ENCODE data around the gene PAK2. TPM values are rescaled to one million over a fixed set of nuclear protein-coding genes. Genes with fewer than 3 reads are reported as not detected.
A peak's percentile ranks its signal among the peaks of the same experiment; 100 is the strongest.
"Not testable (repeated sequence)": the region's sequence is repeated elsewhere in the genome, so short reads cannot be mapped to it uniquely, and the experiment has no call there.

PAK2 gene
- total RNA-seq, 2 experiments from 2014 or later = 79.4 to 81.2 TPM

GRCh38 chr3:196736670-196737374 lies 2.8 kb upstream of the PAK2 start:
- H3K27ac Mint-ChIP-seq = peak overlapping the region; percentile 14
- ChIA-PET CTCF (interaction anchor here (1.6 kb wide), 1 partner anchor 19 kb away, joined by 5 read pairs; no protein-coding TSS in a partner anchor), POLR2A (interaction anchor here (1.0 kb wide), 1 partner anchor 16 kb away, joined by 3 read pairs; no protein-coding TSS in a partner anchor)
- TF ChIP-seq CTCF (IDR thresholded peaks at IDR 0.05) = no peak
- no peak overlapping the region for H3K4me3 Mint-ChIP-seq
- H3K9me3 Mint-ChIP-seq = no peaks in the 10 kb centered on the region
- DNase-seq (no peak), ATAC-seq (no peak)
- intact Hi-C loops (cut with micrococcal nuclease) = no loop called here
- peaks cover 20% of the 10 kb centered on the region for H3K36me3 Mint-ChIP-seq (ENCODE audit: low read depth)
- peaks cover 14% of the 10 kb centered on the region for H3K4me1 Mint-ChIP-seq (ENCODE audit: low read depth)
- H3K27me3 Mint-ChIP-seq = no peaks in the 10 kb centered on the region

GRCh38 chr3:196737655-196738054 lies 2.0 kb upstream of the PAK2 start:
- POLR2A ChIA-PET = interaction anchor here (0.6 kb wide), 1 partner anchor 24 kb away, joined by 3 read pairs; no protein-coding TSS in a partner anchor
- peaks cover 15% of the 10 kb centered on the region for H3K4me1 Mint-ChIP-seq (ENCODE audit: low read depth)
- H3K27me3 Mint-ChIP-seq = no peaks in the 10 kb centered on the region
- intact Hi-C loops (cut with micrococcal nuclease) = no loop called here
- CTCF ChIA-PET = interaction anchor here (1.6 kb wide), 1 partner anchor 20 kb away, joined by 5 read pairs; no protein-coding TSS in a partner anchor
- DNase-seq (no peak), ATAC-seq (no peak)
- no peak overlapping the region for H3K4me3 Mint-ChIP-seq
- no peak overlapping the region for H3K27ac Mint-ChIP-seq
- TF ChIP-seq CTCF (IDR thresholded peaks at IDR 0.05) = no peak
- peaks cover 21% of the 10 kb centered on the region for H3K36me3 Mint-ChIP-seq (ENCODE audit: low read depth)
- no peaks in the 10 kb centered on the region for H3K9me3 Mint-ChIP-seq

- peak overlapping the region; percentile 97 for H3K27ac Mint-ChIP-seq
- H3K4me3 Mint-ChIP-seq = peak overlapping the region; percentile 94
- DNase-seq = peak; percentile 77
- ATAC-seq = peak; percentile 25
- H3K4me1 Mint-ChIP-seq (ENCODE audit: low read depth) = peaks cover 26% of the 10 kb centered on the region
- intact Hi-C loops (cut with micrococcal nuclease) = no loop called here
- no peak for TF ChIP-seq CTCF (IDR thresholded peaks at IDR 0.05)
- POLR2A ChIA-PET = interaction anchor here (0.6 to 2.3 kb wide), 11 partner anchors 10 to 172 kb away, joined by 3 to 8 read pairs (median 3); partner anchors contain the start of genes CEP19, FBXO45, PIGX and WDR53
- H3K36me3 Mint-ChIP-seq (ENCODE audit: low read depth) = peaks cover 20% of the 10 kb centered on the region
- H3K9me3 Mint-ChIP-seq = no peaks in the 10 kb centered on the region
- CTCF ChIA-PET = interaction anchor here (0.7 to 1.2 kb wide), 4 partner anchors 9 to 132 kb away, joined by 4 read pairs; no protein-coding TSS in a partner anchor
- H3K27me3 Mint-ChIP-seq = no peaks in the 10 kb centered on the region
These were observed 1.0 kb downstream of the PAK2 start for GRCh38 chr3:196740481-196741248.

GRCh38 chr3:196741249-196741889 lies 1.7 kb downstream of the PAK2 start:
- Mint-ChIP-seq H3K27ac (peak overlapping the region; percentile 97), H3K4me1 (ENCODE audit: low read depth) (peaks cover 31% of the 10 kb centered on the region), H3K36me3 (ENCODE audit: low read depth) (peaks cover 25% of the 10 kb centered on the region), H3K4me3 (peak overlapping the region; percentile 94), H3K27me3 (no peaks in the 10 kb centered on the region), H3K9me3 (no peaks in the 10 kb centered on the region)
- ChIA-PET CTCF (interaction anchor here (0.7 to 1.0 kb wide), 2 partner anchors 9 to 132 kb away, joined by 4 read pairs; no protein-coding TSS in a partner anchor), POLR2A (interaction anchor here (1.1 to 2.3 kb wide), 5 partner anchors 11 to 173 kb away, joined by 3 to 8 read pairs (median 4); partner anchors contain the start of genes CEP19, FBXO45, PIGX and WDR53)
- no peak for TF ChIP-seq CTCF (IDR thresholded peaks at IDR 0.05)
- intact Hi-C loops (cut with micrococcal nuclease) = no loop called here
- DNase-seq (no peak), ATAC-seq (no peak)

- H3K9me3 Mint-ChIP-seq; H3K27ac Mint-ChIP-seq; ATAC-seq; intact Hi-C loops (cut with micrococcal nuclease); CTCF ChIA-PET; H3K27me3 Mint-ChIP-seq; H3K4me3 Mint-ChIP-seq; DNase-seq: not testable (repeated sequence)
- POLR2A ChIA-PET = interaction anchor here (1.1 to 1.4 kb wide), 3 partner anchors 12 to 329 kb away, joined by 3 to 5 read pairs (median 3); no protein-coding TSS in a partner anchor
- peaks cover 34% of the 10 kb centered on the region for H3K36me3 Mint-ChIP-seq (ENCODE audit: low read depth)
- H3K4me1 Mint-ChIP-seq (ENCODE audit: low read depth) = peaks cover 44% of the 10 kb centered on the region
These were observed 3.9 kb downstream of the PAK2 start for GRCh38 chr3:196743569-196743968.

Data from activated CD8-positive, alpha-beta T cell treated with anti-CD3 and anti-CD28 coated beads for 36 hours (primary cell).